ENCODE data around the gene HSD3B1. TPM values are rescaled to one million over a fixed set of nuclear protein-coding genes. Genes with fewer than 3 reads are reported as not detected.
"Not testable (repeated sequence)": the region's sequence is repeated elsewhere in the genome, so short reads cannot be mapped to it uniquely, and the experiment has no call there.

Gene HSD3B1
- total RNA-seq, 2 donors from 2014 or later = not detected

DNA sequence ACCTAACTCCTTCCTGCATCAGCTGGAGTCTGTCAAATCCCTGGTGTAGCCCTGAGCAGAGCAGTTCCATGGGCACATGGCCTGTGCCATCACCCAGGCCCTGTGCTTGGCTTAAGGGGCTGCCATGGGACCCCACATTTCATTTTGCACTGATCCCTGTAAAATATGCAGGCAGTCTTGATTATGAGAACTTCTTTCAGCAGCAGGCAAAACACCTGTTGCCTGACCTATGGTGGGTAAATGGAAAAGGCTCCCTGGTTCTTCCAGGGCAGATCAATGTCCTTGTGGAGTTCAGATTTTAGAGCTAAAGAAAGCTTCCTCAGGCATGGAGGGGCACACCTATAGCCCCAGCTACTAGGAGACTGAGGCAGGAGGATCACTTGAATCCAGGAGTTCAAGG, 44.2 kb downstream of the HSD3B1 start:
- H3K36me3 Mint-ChIP-seq = no peaks in the 10 kb centered on the region
- no peak for DNase-seq (ENCODE audit: low spot score)
- H3K27ac Mint-ChIP-seq = no peak overlapping the region
- no peak overlapping the region for H3K4me3 Mint-ChIP-seq
- H3K4me1 Mint-ChIP-seq (ENCODE audit: low read depth in 2 of 2) = no peaks in the 10 kb centered on the region
- no peaks in the 10 kb centered on the region for H3K27me3 Mint-ChIP-seq
- no peak for ATAC-seq
- H3K9me3 Mint-ChIP-seq = no peaks in the 10 kb centered on the region

DNA sequence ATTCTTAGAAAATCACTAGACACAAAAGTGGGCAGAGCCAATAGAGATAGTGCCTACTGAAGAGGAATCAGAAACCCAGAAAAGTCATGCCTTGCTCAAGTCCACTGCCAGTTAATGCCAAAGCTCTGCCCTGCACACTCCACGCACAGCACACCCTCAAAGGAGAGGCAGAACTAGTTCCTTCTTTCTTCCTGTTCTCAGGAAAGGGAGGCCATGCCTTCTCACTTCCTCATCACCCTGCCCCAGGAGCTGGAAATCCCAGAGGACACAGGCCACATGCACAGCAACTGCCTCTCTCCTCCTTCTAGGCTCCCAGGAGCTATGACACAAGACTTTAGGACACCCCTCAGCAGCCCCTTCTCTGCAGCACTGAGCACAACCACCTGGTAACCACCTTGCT, 45.6 kb downstream of the HSD3B1 start:
- H3K27me3 Mint-ChIP-seq; DNase-seq (ENCODE audit: low spot score); H3K27ac Mint-ChIP-seq; H3K4me3 Mint-ChIP-seq; H3K36me3 Mint-ChIP-seq; H3K9me3 Mint-ChIP-seq; H3K4me1 Mint-ChIP-seq (ENCODE audit: low read depth in 2 of 2): not testable (repeated sequence)
- peak in 1 of 2 donors; percentile 55 for ATAC-seq

DNA sequence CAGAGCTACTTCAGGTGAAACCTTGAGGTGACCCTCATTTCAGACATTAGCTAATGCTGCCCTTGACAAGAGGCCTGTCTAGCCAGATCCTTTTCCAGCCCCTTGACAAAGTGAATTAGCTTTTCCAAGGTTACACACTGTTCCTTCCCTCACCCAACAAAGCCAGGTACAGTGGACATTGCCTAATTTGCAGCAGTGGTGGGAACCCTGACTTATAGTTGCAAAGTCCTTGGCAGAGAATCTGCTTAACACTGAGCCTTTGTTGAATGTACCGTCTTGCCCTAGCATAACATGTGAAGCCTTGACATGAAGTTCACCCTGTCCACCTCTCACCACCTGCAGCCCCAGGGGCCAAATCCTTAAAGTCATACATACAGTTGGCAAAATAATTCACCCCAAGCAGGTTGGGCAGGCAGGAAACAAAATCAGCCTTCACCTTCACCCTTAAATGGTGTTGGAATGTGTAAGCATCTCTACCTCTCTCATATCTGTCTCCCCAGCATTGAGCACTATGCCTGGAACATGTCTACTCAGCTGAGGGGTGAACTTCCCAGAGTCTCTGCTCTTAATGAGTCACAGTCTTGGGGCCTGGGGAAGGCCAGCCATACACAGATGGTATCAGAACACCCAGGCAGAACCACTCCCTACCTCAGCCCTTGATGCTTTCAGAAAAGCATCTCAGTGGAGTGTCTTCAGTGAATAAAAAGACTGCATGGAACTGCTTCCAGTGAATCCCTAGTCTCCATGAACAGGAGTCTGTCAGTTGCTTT, 46.5 kb downstream of the HSD3B1 start:
- ATAC-seq; H3K27me3 Mint-ChIP-seq; H3K9me3 Mint-ChIP-seq; H3K27ac Mint-ChIP-seq; H3K4me1 Mint-ChIP-seq (ENCODE audit: low read depth in 2 of 2); DNase-seq (ENCODE audit: low spot score); H3K4me3 Mint-ChIP-seq; H3K36me3 Mint-ChIP-seq: not testable (repeated sequence)

DNA sequence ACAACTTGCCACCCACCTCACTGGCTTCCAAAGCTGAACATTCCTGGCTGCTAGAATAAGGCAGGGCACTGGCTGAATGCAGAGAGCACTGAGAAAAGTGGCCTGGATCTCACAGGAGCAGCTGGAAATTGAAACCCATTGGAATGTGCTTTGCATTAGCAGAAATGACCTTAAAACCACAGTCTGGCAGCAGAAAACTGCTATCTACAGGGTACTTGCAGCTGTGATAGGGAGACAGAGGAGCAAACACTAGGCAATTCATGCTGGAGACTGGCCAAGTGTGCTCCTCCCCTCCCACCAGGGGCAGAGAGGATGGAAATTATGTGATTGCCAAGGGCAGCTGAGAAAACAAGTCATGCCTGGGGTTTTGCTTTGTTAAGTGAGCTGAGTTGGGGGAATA, 47.2 kb downstream of the HSD3B1 start:
- Mint-ChIP-seq H3K9me3 (no peaks in the 10 kb centered on the region), H3K27ac (no peak overlapping the region)
- ATAC-seq = no peak

DNA sequence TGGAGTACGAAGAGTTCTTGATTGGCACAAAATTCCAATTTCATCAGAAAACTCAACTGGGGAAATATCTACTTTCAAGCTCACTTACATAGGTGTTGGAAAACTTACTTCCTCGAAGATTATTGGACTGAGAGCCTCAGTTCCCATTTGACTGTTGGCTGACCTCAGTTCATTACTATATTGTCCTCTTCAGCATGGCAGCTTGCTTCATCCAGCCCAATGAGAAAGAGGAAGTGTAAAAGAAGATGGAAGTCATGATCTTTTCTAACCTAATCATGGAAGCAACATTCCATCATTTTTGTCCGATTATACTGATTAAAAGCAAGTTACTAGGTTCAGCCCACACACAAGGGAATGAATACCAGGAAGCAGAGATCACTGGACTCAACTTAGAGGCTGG, 49.4 kb downstream of the HSD3B1 start:
- H3K9me3 Mint-ChIP-seq = no peaks in the 10 kb centered on the region
- ATAC-seq (no peak), DNase-seq (ENCODE audit: low spot score) (no peak)
- no peak overlapping the region for H3K27ac Mint-ChIP-seq
- no peaks in the 10 kb centered on the region for H3K4me1 Mint-ChIP-seq (ENCODE audit: low read depth in 2 of 2)
- H3K36me3 Mint-ChIP-seq = no peaks in the 10 kb centered on the region
- no peaks in the 10 kb centered on the region for H3K27me3 Mint-ChIP-seq
- H3K4me3 Mint-ChIP-seq = no peak overlapping the region

More for the DNA sequence above, 47.2 kb downstream of the HSD3B1 start:
- Mint-ChIP-seq H3K4me1 (ENCODE audit: low read depth in 2 of 2) (no peaks in the 10 kb centered on the region), H3K36me3 (no peaks in the 10 kb centered on the region), H3K4me3 (no peak overlapping the region), H3K27me3 (no peaks in the 10 kb centered on the region)
- DNase-seq (ENCODE audit: low spot score) = no peak

DNA sequence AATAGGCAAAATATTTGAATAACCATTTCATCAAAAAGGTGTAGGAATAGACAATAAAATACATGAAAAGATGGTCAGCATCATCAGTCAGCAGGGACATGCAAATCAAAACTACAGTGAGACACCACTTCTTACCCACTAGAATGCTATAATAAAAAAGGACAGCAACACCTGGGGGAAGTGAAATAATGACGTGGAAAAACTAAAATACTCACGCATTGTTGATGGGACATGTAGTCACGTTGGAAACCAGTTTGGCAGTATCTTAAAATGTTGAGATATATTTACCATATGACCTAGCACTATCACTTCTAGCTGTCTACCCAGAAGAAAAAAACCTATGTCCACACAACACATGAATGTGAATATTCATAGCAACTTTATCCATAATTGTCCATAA, 53.4 kb downstream of the HSD3B1 start:
- not testable (repeated sequence) for DNase-seq (ENCODE audit: low spot score); H3K27me3 Mint-ChIP-seq; H3K27ac Mint-ChIP-seq; H3K4me1 Mint-ChIP-seq (ENCODE audit: low read depth in 2 of 2); H3K9me3 Mint-ChIP-seq; H3K36me3 Mint-ChIP-seq; H3K4me3 Mint-ChIP-seq; ATAC-seq

DNA sequence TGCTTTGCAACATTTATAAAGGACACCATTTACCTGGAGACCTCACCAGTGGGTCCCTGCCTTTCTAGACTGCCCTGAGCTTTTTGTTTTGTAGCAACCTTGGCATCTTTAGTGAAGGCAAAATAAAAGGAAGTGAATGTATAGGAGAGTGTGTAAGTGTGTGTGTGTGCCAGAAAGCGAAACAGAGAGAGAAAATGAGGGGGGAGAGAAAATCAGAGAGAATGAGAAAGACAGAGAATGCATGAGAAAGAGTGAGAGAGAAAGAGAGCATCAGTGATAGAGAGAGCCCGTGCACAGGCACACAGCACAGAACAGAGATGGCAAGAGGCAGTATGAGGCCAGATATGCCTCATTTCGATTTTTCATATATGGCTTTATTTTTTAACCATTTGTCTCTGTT, 57.5 kb downstream of the HSD3B1 start:
- Mint-ChIP-seq H3K4me3 (no peak overlapping the region), H3K27ac (no peak overlapping the region), H3K9me3 (no peaks in the 10 kb centered on the region), H3K36me3 (no peaks in the 10 kb centered on the region), H3K27me3 (peaks cover 15 to 19% of the 10 kb centered on the region in 2 donors), H3K4me1 (ENCODE audit: low read depth in 2 of 2) (peaks cover 0 to 2% of the 10 kb centered on the region in 2 donors)
- DNase-seq (ENCODE audit: low spot score) = no peak
- no peak for ATAC-seq

Other genes with a start within 250 kb of the HSD3B1 start
- gene HAO2, start 138.4 kb upstream of the HSD3B1 start, total RNA-seq = not detected
- gene HSD3B2, start 92.1 kb upstream of the HSD3B1 start, total RNA-seq = not detected
- under 1 TPM; 0.14 to 0.17 TPM for gene ZNF697, start 141.1 kb downstream of the HSD3B1 start, total RNA-seq
- 10 to 100 TPM; 37.6 to 42.1 TPM for gene PHGDH, start 204.7 kb downstream of the HSD3B1 start, total RNA-seq